ENCODE data around the gene CES2.
"Not testable (repeated sequence)": the region's sequence is repeated elsewhere in the genome, so short reads cannot be mapped to it uniquely, and the experiment has no call there.

CES2 gene

GRCh38 chr16:66958857-66959703, 23.8 kb downstream of the CES2 start:
- no peak for DNase-seq

- DNase-seq, result peak; percentile 51
Measured at GRCh38 chr16:66959704-66960161, 24.4 kb downstream of the CES2 start.

GRCh38 chr16:66960270-66960669, 25.0 kb downstream of the CES2 start:
- DNase-seq, result no peak

- DNase-seq, result peak; percentile 68
Measured at GRCh38 chr16:66961065-66961744, 25.9 kb downstream of the CES2 start, which contains the start of gene CES3. TSS of gene CES3 (plus strand) at chr16:66961266. CDS start at chr16:66961308, 42 bp downstream.

- DNase-seq, result peak; percentile 40
Measured at GRCh38 chr16:66961914-66962313, 26.6 kb downstream of the CES2 start.

GRCh38 chr16:66964049-66964448, 28.7 kb downstream of the CES2 start:
- DNase-seq, result no peak

- no peak for DNase-seq
Measured at GRCh38 chr16:66968847-66969246, 33.5 kb downstream of the CES2 start.

GRCh38 chr16:66970775-66971720, 35.7 kb downstream of the CES2 start:
- no peak for DNase-seq

GRCh38 chr16:66972983-66973382, 37.7 kb downstream of the CES2 start:
- no peak for DNase-seq

GRCh38 chr16:66973716-66974115, 38.4 kb downstream of the CES2 start:
- DNase-seq, result no peak

GRCh38 chr16:66974156-66974931, 39.0 kb downstream of the CES2 start:
- DNase-seq, result not testable (repeated sequence)

- DNase-seq, result not testable (repeated sequence)
Measured at GRCh38 chr16:66974932-66975246, 39.6 kb downstream of the CES2 start.

- no peak for DNase-seq
Measured at GRCh38 chr16:66975302-66975893, 40.1 kb downstream of the CES2 start.

- no peak for DNase-seq
Measured at GRCh38 chr16:66976746-66977145, 41.4 kb downstream of the CES2 start.

GRCh38 chr16:66977341-66978113, 42.2 kb downstream of the CES2 start:
- DNase-seq, result peak; percentile 79

- peak; percentile 69 for DNase-seq
Measured at GRCh38 chr16:66979011-66979717, 43.8 kb downstream of the CES2 start.

GRCh38 chr16:66983033-66983432, 47.7 kb downstream of the CES2 start:
- DNase-seq, result no peak

GRCh38 chr16:66984892-66985311, 49.6 kb downstream of the CES2 start:
- DNase-seq, result no peak

GRCh38 chr16:66986559-66986958, 51.2 kb downstream of the CES2 start:
- DNase-seq, result no peak

GRCh38 chr16:66988197-66988788, 53.0 kb downstream of the CES2 start, which contains the start of gene CES4A:
TSS of gene CES4A (plus strand) at chr16:66988589. CDS start at chr16:66988773, 184 bp downstream.
- no peak for DNase-seq

All from inflammatory macrophage treated with lipopolysaccharide for 4 hours (primary cell).